K562 (cell line): ENCODE results near the gene MXD3. TPM values are rescaled to one million over a fixed set of nuclear protein-coding genes. Genes with fewer than 3 reads are reported as not detected.

Experiments used
- ETS1 ChIP-seq: conservative IDR thresholded peaks from 2 replicates; pipeline ENCODE4 v1.6.1; 2011; ENCODE audit warnings: low read depth, mild to moderate bottlenecking, low read length; ENCODE audit not compliant: control insufficient read depth
- EWSR1 ChIP-seq: fragments of 450-650 bp; IDR thresholded peaks from 2 replicates; pipeline ENCODE4 v1.6.1; 2018; ENCODE audit warnings: borderline replicate concordance, mild to moderate bottlenecking, low read depth, moderate library complexity; ENCODE audit not compliant: partially characterized antibody
- FOXP1 ChIP-seq: sonication (generic); formaldehyde crosslinking; IDR thresholded peaks from 2 replicates; pipeline ENCODE4 v1.8.0; 2022; ENCODE audit warnings: mild to moderate bottlenecking, missing genetic modification reagents
- GTF2E2 ChIP-seq: fragments of 200-800 bp; sonication (Bioruptor generic); IDR thresholded peaks from 2 replicates; pipeline ENCODE4 v1.6.1; 2016; ENCODE audit warnings: missing genetic modification characterization, missing compliant biosample characterization
- HDGF ChIP-seq: fragments of 450-650 bp; IDR thresholded peaks from 2 replicates; pipeline ENCODE4 v1.6.1; 2016
- HIVEP1 ChIP-seq: fragments of 250-450 bp; sonication (Bioruptor Pico); IDR thresholded peaks from 2 replicates; pipeline ENCODE4 v1.4.0; 2020; ENCODE audit warnings: mild to moderate bottlenecking
- HSF4 ChIP-seq: fragments of 250-450 bp; sonication (Bioruptor Pico); IDR thresholded peaks from 2 replicates; pipeline ENCODE4 v2.1.2; 2022; ENCODE audit warnings: mild to moderate bottlenecking, moderate library complexity, borderline replicate concordance
- NONO ChIP-seq, 2 experiments: fragments of 200-400 bp in 1 of 2; fragments of 450-650 bp in 1 of 2; formaldehyde crosslinking in 1 of 2; IDR thresholded peaks; 2 replicates each; pipeline ENCODE4 v1.6.1; 2017; ENCODE audit warnings: low read depth in 2 of 2, mild to moderate bottlenecking in 2 of 2, moderate library complexity in 2 of 2, low read length in 1 of 2
- NR4A1 ChIP-seq, 2 experiments: fragments of 250-450 bp in 1 of 2; fragments of 450-650 bp in 1 of 2; sonication (Bioruptor Pico) in 1 of 2; IDR thresholded peaks; 2 replicates each; pipeline versions ENCODE4 v1.4.0 to v1.6.1; 2016 to 2020; ENCODE audit warnings: mild to moderate bottlenecking in 2 of 2, missing compliant biosample characterization in 1 of 2, missing genetic modification characterization in 1 of 2, moderate library complexity in 1 of 2
- PCBP2 ChIP-seq: fragments of 200-400 bp; formaldehyde crosslinking; IDR thresholded peaks from 2 replicates; pipeline ENCODE4 v1.6.1; 2018; ENCODE audit warnings: low read length, low read depth, mild to moderate bottlenecking, moderate library complexity; ENCODE audit not compliant: poor library complexity, severe bottlenecking
- RBM17 ChIP-seq: fragments of 200-400 bp; formaldehyde crosslinking; IDR thresholded peaks from 2 replicates; pipeline ENCODE4 v1.6.1; 2017; ENCODE audit warnings: low read depth, mild to moderate bottlenecking, low read length, borderline replicate concordance
- SMC3 ChIP-seq: conservative IDR thresholded peaks from 2 replicates; pipeline ENCODE4 v1.6.1; 2011; ENCODE audit warnings: low read depth, low read length, improper control_type of control experiment; ENCODE audit not compliant: insufficient read depth
- SPI1 ChIP-seq: IDR thresholded peaks from 2 replicates; pipeline ENCODE4 v1.6.1; 2011; ENCODE audit warnings: low read depth, low read length, control low read depth, borderline replicate concordance
- TARDBP ChIP-seq: fragments of 450-650 bp; IDR thresholded peaks from 2 replicates; pipeline ENCODE4 v1.6.1; 2016
- TCF7 ChIP-seq: sonication (generic); IDR thresholded peaks from 2 replicates; pipeline ENCODE4 v1.6.1; 2016; ENCODE audit warnings: antibody characterized with exemption, borderline replicate concordance
- U2AF1 ChIP-seq: fragments of 200-400 bp; formaldehyde crosslinking; optimal IDR thresholded peaks from 2 replicates; pipeline ENCODE3; 2017; ENCODE audit warnings: mild to moderate bottlenecking, low read depth, low read length, moderate library complexity
- ZBTB11 ChIP-seq, 3 experiments: fragments of 200-800 bp in 1 of 3; fragments of 250-450 bp in 1 of 3; fragments of 450-650 bp in 1 of 3; sonication (Bioruptor Pico) in 1 of 3; sonication (Bioruptor generic) in 1 of 3; formaldehyde crosslinking in 1 of 3; IDR thresholded peaks; 2 replicates each; pipeline versions ENCODE4 v1.6.1 to v1.8.0; 2016 to 2022; ENCODE audit warnings: mild to moderate bottlenecking in 2 of 3, missing genetic modification characterization in 2 of 3, missing compliant biosample characterization in 1 of 3, moderate library complexity in 1 of 3
- ZNF134 ChIP-seq: fragments of 250-450 bp; sonication (Bioruptor Pico); conservative IDR thresholded peaks from 2 replicates; pipeline ENCODE4 v1.4.0; 2020
- ZNF224 ChIP-seq: sonication (generic); formaldehyde crosslinking; IDR thresholded peaks from 2 replicates; pipeline ENCODE4 v1.8.0; 2022; ENCODE audit warnings: mild to moderate bottlenecking, missing genetic modification reagents
- ZNF239 ChIP-seq: fragments of 250-450 bp; sonication (Bioruptor Pico); IDR thresholded peaks from 2 replicates; pipeline ENCODE4 v1.4.0; 2020; ENCODE audit warnings: mild to moderate bottlenecking
- ZNF354B ChIP-seq: fragments of 250-450 bp; sonication (Bioruptor Pico); IDR thresholded peaks from 2 replicates; pipeline ENCODE4 v1.4.0; 2020
- ZNF444 ChIP-seq: fragments of 250-450 bp; sonication (Bioruptor Pico); IDR thresholded peaks from 2 replicates; pipeline ENCODE4 v1.4.0; 2020; ENCODE audit warnings: mild to moderate bottlenecking, moderate library complexity
- ZNF717 ChIP-seq: fragments of 250-450 bp; sonication (Bioruptor Pico); IDR thresholded peaks from 2 replicates; pipeline ENCODE4 v1.5.0; 2021
- polyA plus RNA-seq, 8 experiments: library from polyadenylated mRNA; depleted of rRNA in 4 of 8; stranded (reverse) in 5 of 8; unstranded in 3 of 8; fragments of >200 nt; fragmentation: Nextera tagmentation in 2 of 8; fragmentation: Illumina TruSeq in 1 of 8; extraction: Ambion mirVana in 2 of 8; extraction: Trizol in 1 of 8; gene quantifications; 2 replicates each; pipeline versions ENCODE4 v1.2.1 to v1.2.3, GENCODE V29; 2011 to 2014; ENCODE audit warnings: inconsistent platforms in 1 of 8, missing spikeins in 1 of 8
- total RNA-seq, 7 experiments: library from RNA; depleted of rRNA in 6 of 7; stranded (reverse); fragments of >200 nt in 6 of 7; fragmentation: Illumina TruSeq in 2 of 7; extraction: Trizol in 2 of 7; gene quantifications; 2 replicates each; pipeline versions ENCODE4 v1.2.1 to v1.2.3, GENCODE V29; 2011 to 2021; ENCODE audit warnings: low replicate concordance in 1 of 7

The MXD3 gene
- total and polyA plus RNA-seq, 9 of the 15 experiments (the other 6 are each of a cell fraction or from before 2014, with no cell fraction given): 0.28 to 24.8 (median 4.5) TPM

GRCh38 chr5:177351392-177352329 is 40.0 kb upstream of the MXD3 start, which contains the start of gene LMAN2 (continued):
- TF ChIP-seq HDGF (no peak), GTF2E2 (tag) (0 out of 2 replicates have a peak, but pooled peaks have one; percentile 13), EWSR1 (no peak), HSF4 (CRISPR knock-in tag) (no peak), ZNF239 (CRISPR knock-in tag) (no peak), TCF7 (peak; percentile 51; the same call in 1 of the 2 replicates), ZBTB11 (CRISPR knock-in tag; IDR thresholded peaks at IDR 0.05) (peak; percentile 95 to 99 (median 98)), FOXP1 (CRISPR knock-in tag) (0 out of 2 replicates have a peak, but pooled peaks have one; percentile 63), TARDBP (no peak), NR4A1 (CRISPR knock-in tag; IDR thresholded peaks at IDR 0.05) (no peak), NR4A1 (tag; IDR thresholded peaks at IDR 0.05) (peak; percentile 33; the same call in 1 of the 2 replicates), HIVEP1 (0 out of 2 replicates have a peak, but pooled peaks have one; percentile 18), SPI1 (peak; percentile 81), U2AF1 (no peak), ZNF134 (no peak), NONO (IDR thresholded peaks at IDR 0.05; ENCODE audit: low read depth in 2 of 2, low read length in 1 of 2) (no peak; a peak in 1 of 4 replicates), ETS1 (peak; percentile 88; the same call in 1 of the 2 replicates), ZNF717 (no peak), PCBP2 (no peak), ZNF354B (CRISPR knock-in tag) (no peak), RBM17 (no peak), SMC3 (no peak), ZNF444 (CRISPR knock-in tag) (no peak), ZNF224 (CRISPR knock-in tag) (no peak)
